Astrocyte (in vitro differentiated cells and primary cell): ENCODE data around the gene UFD1.

Experiments
- CTCF ChIP-seq: IDR thresholded peaks from 2 replicates; pipeline ENCODE4 v1.5.1; 2011; ENCODE audit warnings: low read depth, mild to moderate bottlenecking, inconsistent platforms, low read length, moderate library complexity; ENCODE audit not compliant: insufficient read depth
- EZH2 ChIP-seq: IDR thresholded peaks from 2 replicates; pipeline ENCODE4 v1.6.1; 2012; ENCODE audit warnings: mild to moderate bottlenecking, low read length, inconsistent platforms; ENCODE audit not compliant: insufficient read depth

GRCh38 chr22:19514831-19515565, 36.0 kb upstream of the UFD1 start:
- TF ChIP-seq CTCF (no peak), EZH2 (no peak)
